GM12878 (cell line): ENCODE measurements around the gene FBXO38. TPM values are rescaled to one million over a fixed set of nuclear protein-coding genes. Genes with fewer than 3 reads are reported as not detected.

Experiments used
- ATAC-seq: fragments of 200-7000 bp; cut with Tn5 transposase; 3 replicates; pipeline ENCODE4 v1.9.1; 2020; ENCODE audit warnings: mild to moderate bottlenecking, moderate library complexity
- BruUV-seq: library from RNA; stranded (reverse); fragments of 400-500 nt; replicated peaks from 2 replicates; lab custom pipeline; 2021; lab: Mats Ljungman, UMichigan
- CTCF ChIA-PET: fragments of 300-600 bp; sonication (Branson Sonifier 250); formaldehyde crosslinking; extraction: SDS; loops from one replicate; lab custom pipeline; 2021; ENCODE audit warnings: inconsistent platforms; lab: Yijun Ruan, JAX
- POLR2A ChIA-PET: fragments of 350-600 bp; formaldehyde crosslinking; extraction: SDS; loops from one replicate; lab custom pipeline; 2021; ENCODE audit warnings: inconsistent platforms; lab: Charles Lee
- RAD21 ChIA-PET: fragments of 300-600 bp; sonication (Branson Sonifier 250); formaldehyde crosslinking; loops from one replicate; lab custom pipeline; 2023; ENCODE audit warnings: antibody characterized with exemption; ENCODE audit not compliant: unreplicated experiment; lab: Charles Lee
- SMC1A ChIA-PET: fragments of 300-600 bp; sonication (Branson Sonifier 250); formaldehyde crosslinking; loops from one replicate; lab custom pipeline; 2023; ENCODE audit not compliant: unreplicated experiment, uncharacterized antibody; lab: Charles Lee
- DNase-seq: peaks from one replicate; pipeline ENCODE4 v3.0.0-alpha.2; 2011; ENCODE audit warnings: low read depth, low spot score
- FAIRE-seq: peaks from 3 replicates; lab custom pipeline; 2011; peaks lifted over from hg19 to GRCh38; lab: Jason Lieb, UNC
- H2AFZ ChIP-seq: 2 replicates; pipeline ENCODE4 v1.6.0; 2011; ENCODE audit warnings: low read depth, low read length, control low read depth; ENCODE audit not compliant: control insufficient read depth
- H3K27ac ChIP-seq: 2 replicates; pipeline ENCODE4 v1.5.1; 2011; ENCODE audit warnings: control low read depth; ENCODE audit not compliant: control insufficient read depth, insufficient read depth
- H3K27me3 ChIP-seq, 2 experiments: replicated peaks in 1 of 2; 2 replicates each; pipeline versions ENCODE4 v1.6.0 to v1.6.1; 2011; ENCODE audit warnings: low read length in 1 of 2; ENCODE audit not compliant: control insufficient read depth in 2 of 2, insufficient read depth in 2 of 2
- H3K36me3 ChIP-seq, 2 experiments: 2 replicates each; pipeline ENCODE4 v1.5.1; 2011; ENCODE audit warnings: low read length in 1 of 2; ENCODE audit not compliant: control insufficient read depth in 2 of 2, insufficient read depth in 2 of 2
- H3K4me1 ChIP-seq: 2 replicates; pipeline ENCODE4 v1.6.1; 2011; ENCODE audit warnings: mild to moderate bottlenecking, low read length, moderate library complexity, mixed read lengths; ENCODE audit not compliant: control insufficient read depth, insufficient read depth
- H3K4me2 ChIP-seq: 2 replicates; pipeline ENCODE4 v1.6.0; 2011; ENCODE audit warnings: control low read depth; ENCODE audit not compliant: control insufficient read depth, insufficient read depth
- H3K4me3 ChIP-seq: fragments of 200-600 bp; sonication (generic); 2 replicates; pipeline ENCODE4 v1.5.1; 2016
- H3K79me2 ChIP-seq: 2 replicates; pipeline ENCODE4 v1.6.0; 2011; ENCODE audit warnings: low read length; ENCODE audit not compliant: control insufficient read depth, insufficient read depth
- H3K9ac ChIP-seq: 2 replicates; pipeline ENCODE4 v1.8.0; 2011; ENCODE audit warnings: low read length, control low read depth, mixed read lengths; ENCODE audit not compliant: control insufficient read depth, insufficient read depth
- H3K9me3 ChIP-seq: replicated peaks from 3 replicates; pipeline ENCODE4 v1.5.1; 2011; ENCODE audit warnings: mild to moderate bottlenecking, low read length; ENCODE audit not compliant: control insufficient read depth, insufficient read depth
- H4K20me1 ChIP-seq: 2 replicates; pipeline ENCODE4 v1.6.0; 2011; ENCODE audit not compliant: control insufficient read depth, insufficient read depth
- ATF7 ChIP-seq: fragments of 450-650 bp; IDR thresholded peaks from 2 replicates; pipeline ENCODE4 v1.6.1; 2016; ENCODE audit warnings: low read depth, mild to moderate bottlenecking
- CBX3 ChIP-seq: fragments of 200-600 bp; sonication (generic); IDR thresholded peaks from 2 replicates; pipeline ENCODE4 v1.6.1; 2016; ENCODE audit warnings: low read depth, borderline replicate concordance
- HDAC2 ChIP-seq: fragments of 200-600 bp; sonication (generic); IDR thresholded peaks from 2 replicates; pipeline ENCODE4 v1.6.1; 2017
- HDGF ChIP-seq: fragments of 450-650 bp; IDR thresholded peaks from 2 replicates; pipeline ENCODE4 v1.6.1; 2016; ENCODE audit warnings: antibody characterized with exemption
- USF2 ChIP-seq: IDR thresholded peaks from 2 replicates; pipeline ENCODE4 v1.6.1; 2011; ENCODE audit warnings: low read depth, low read length, improper control_type of control experiment, borderline replicate concordance
- WRNIP1 ChIP-seq: IDR thresholded peaks from 2 replicates; pipeline ENCODE4 v1.6.1; 2011; ENCODE audit warnings: low read depth, low read length, improper control_type of control experiment, borderline replicate concordance
- WGBS: methylation state at CpG from one replicate; pipeline ENCODE4 v1.1.6; 2016; ENCODE audit warnings: low lambda C conversion rate; ENCODE audit not compliant: insufficient replicate concordance, insufficient coverage; ENCODE audit errors: missing lambda C conversion rate; 5-methylcytosine and 5-hydroxymethylcytosine counted together
- in situ Hi-C: fragments of 300-500 bp; cut with MboI; formaldehyde crosslinking; loops from 9 replicates; pipeline ENCODE4 v1.14.3; 2018; ENCODE audit warnings: mixed read lengths
- intact Hi-C: fragments of 100-400 bp; cut with micrococcal nuclease; formaldehyde crosslinking; loops from one replicate; pipeline ENCODE4 v1.14.2; 2022; ENCODE audit not compliant: unreplicated experiment
- polyA plus RNA-seq, 11 experiments: library from polyadenylated mRNA; depleted of rRNA in 4 of 11; unstranded in 6 of 11; stranded (reverse) in 5 of 11; fragments of >200 nt; fragmentation: Nextera tagmentation in 4 of 11; fragmentation: Illumina TruSeq in 1 of 11; extraction: Ambion mirVana in 4 of 11; extraction: Trizol in 1 of 11; gene quantifications; 1 replicate in 1 of 11; 2 replicates in 10 of 11; pipeline versions ENCODE4 v1.2.1 to v1.2.3, GENCODE V29; 2011 to 2016; ENCODE audit warnings: inconsistent platforms in 2 of 11, missing spikeins in 2 of 11, low read depth in 1 of 11
- total RNA-seq, 4 experiments: library from RNA; depleted of rRNA in 3 of 4; stranded (reverse); fragments of >200 nt in 3 of 4; fragmentation: Illumina TruSeq in 1 of 4; extraction: Trizol in 1 of 4; gene quantifications; 2 replicates each; pipeline versions ENCODE4 v1.2.1 to v1.2.3, GENCODE V29; 2013 to 2021

The FBXO38 gene
- total and polyA plus RNA-seq, 10 of the 15 experiments (the other 5 are each of a cell fraction or from before 2014, with no cell fraction given), result 9.1 to 44.6 (median 28.3) TPM

GRCh38 chr5:148469501-148469935, 85.8 kb downstream of the FBXO38 start (continued):
- TF ChIP-seq USF2 (no peak), HDGF (no peak), CBX3 (no peak)

- SMC1A ChIA-PET, result no interaction called here
- Histone ChIP-seq H3K9me3 (no peaks in the 10 kb centered on the region), H3K36me3 (no peaks in the 10 kb centered on the region), H3K4me2 (no peak overlapping the region), H4K20me1 (no peaks in the 10 kb centered on the region), H3K4me1 (no peaks in the 10 kb centered on the region), H3K79me2 (no peaks in the 10 kb centered on the region), H2AFZ (no peak overlapping the region), H3K4me3 (no peak overlapping the region), H3K27ac (no peak overlapping the region), H3K27me3 (no peaks in the 10 kb centered on the region), H3K9ac (no peak overlapping the region)
- ATAC-seq, result no peak
- WGBS, result 3% methylated on average over 2 of the region's 2 CpGs
- intact Hi-C loops (no loop called here), in situ Hi-C loops (no loop called here)
- POLR2A ChIA-PET, result no interaction called here
- CTCF ChIA-PET, result interaction anchor here (1.0 kb wide), 1 partner anchor 16 kb away, joined by 3 read pairs; no protein-coding TSS in a partner anchor
- no peak for FAIRE-seq
- TF ChIP-seq WRNIP1 (no peak), ATF7 (no peak), HDAC2 (no peak)
- DNase-seq, result no peak
- BruUV-seq, result no TSS peak
- RAD21 ChIA-PET, result no interaction called here
These were observed 87.6 kb downstream of the FBXO38 start for GRCh38 chr5:148471379-148471778.
